Heart left ventricle (tissue), 13 donors: ENCODE results near the gene CSPG4.

Source experiments
- CTCF ChIP-seq, 12 donors: fragments of 200-600 bp; sonication (generic) in 4 of 12; IDR thresholded peaks; one replicate each; pipeline versions ENCODE4 v1.5.0 to v1.8.0; 2018 to 2022; ENCODE audit warnings: antibody characterized with exemption in 12 of 12, mild to moderate bottlenecking in 5 of 12
- POLR2A ChIP-seq, 2 donors: fragments of 450-650 bp; IDR thresholded peaks; one replicate each; pipeline ENCODE4 v1.6.1; 2017; ENCODE audit warnings: antibody characterized with exemption in 2 of 2, mild to moderate bottlenecking in 2 of 2, moderate library complexity in 2 of 2
- donor health status: ischemic (EF 13 %, LVEDD 7.1; RV severe dilation, severe dysfunction).
- donor health status: DM: no; HTN: yes; CAD: no.
- donor health status: DM: no; HTN: no; CAD: no.
- donor health status: ischemic (EF 25% LVEDD 6.9; RV normal size, moderate dysfunction).
- donor health status: ischemic (EF 25% LVEDD 5.7; RV mildly dilated, moderate dysfunction).
- donor health status: ischemic (EF 35%, LVEDD 5.7; RV mildly dilated, moderate dysfunction).
- donor health status: nonischemic (EF 11% LVEDD 7.7; RV severe dilation, severe dysfunction).
- donor health status: DM: yes; HTN: yes; CAD: no.
- donor health status: PGD.
- donor health status: ischemic (EF 29% LVEDD 5.4; RV normal size, mild dysfunction).
- donor health status: nonischemic (EF 23%, LVEDD 6.1; RV moderate dilation, normal function).

GRCh38 chr15:75695220-75695619, 17.4 kb downstream of the CSPG4 start:
- no peak for TF ChIP-seq CTCF (IDR thresholded peaks at IDR 0.05)
- TF ChIP-seq POLR2A (IDR thresholded peaks at IDR 0.05): no peak
